ENCODE data around the gene CYB5R3. TPM values are rescaled to one million over a fixed set of nuclear protein-coding genes. Genes with fewer than 3 reads are reported as not detected.

The CYB5R3 gene
- total RNA-seq (2014; rRNA removed; shearing (Covaris generic)), result 314 and 378 TPM in 2 replicates
- polyA plus RNA-seq (2016; fragmentation: Nextera tagmentation; extraction: Ambion mirVana), result 907 and 950 TPM in 2 replicates

DNA sequence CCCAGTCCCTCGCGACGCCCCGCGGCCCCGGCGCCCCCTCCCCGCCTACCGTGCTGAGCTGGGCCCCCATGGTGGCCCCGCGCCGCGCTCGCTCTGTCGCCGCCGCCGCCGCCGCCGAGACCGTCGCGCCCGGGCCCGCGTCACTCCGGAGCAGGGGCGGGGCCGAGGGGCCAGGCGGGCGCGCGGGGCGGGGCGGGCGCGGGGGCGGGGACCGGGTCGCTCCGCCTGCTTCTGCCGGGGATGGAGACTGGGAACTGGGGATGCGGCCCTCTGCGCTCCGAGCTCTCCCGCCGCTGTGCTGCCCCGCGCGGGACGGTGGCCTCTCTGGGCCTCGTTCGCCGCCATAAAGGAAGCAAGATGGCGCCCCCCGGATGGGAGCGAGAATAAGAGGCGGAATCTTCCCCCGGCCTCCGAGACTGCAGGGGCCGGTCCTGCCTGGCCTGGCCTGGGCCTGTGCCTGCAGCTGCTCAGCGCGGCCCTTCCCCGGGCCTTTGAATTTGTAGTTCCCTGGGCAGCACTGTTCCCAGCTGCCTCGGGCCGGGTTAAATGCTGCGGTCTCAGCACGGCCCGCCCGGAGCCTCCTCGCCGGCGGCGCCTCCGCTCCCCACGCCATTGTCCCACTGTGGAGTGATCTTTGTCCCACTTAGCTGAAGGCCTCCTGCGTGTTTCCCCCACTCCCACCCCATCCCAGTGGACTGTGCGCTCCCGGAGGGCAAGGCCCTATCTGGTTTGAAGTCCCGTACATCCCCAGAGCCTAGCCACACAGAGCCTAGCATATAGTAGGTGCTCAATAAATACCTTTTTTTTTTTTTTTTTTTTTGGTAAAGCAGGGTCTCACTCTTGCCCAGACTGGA lies at the start of gene CYB5R3:
Gene CYB5R3, minus strand, starts transcription at position 147 of the 854 bp plus-strand sequence. Its CDS starts 77 bp downstream, at position 70.
- H2AFZ ChIP-seq, result peak within 1 kb of the TSS; percentile 73
- H3K4me3 ChIP-seq, result peak within 1 kb of the TSS; percentile 99
- H4K20me1 ChIP-seq (ENCODE audit: insufficient read depth), result no peaks in the 10 kb centered on the region
- H3K9ac ChIP-seq, result peak within 1 kb of the TSS; percentile 99
- no peaks in the 10 kb centered on the region for H3K9me3 ChIP-seq (ENCODE audit: low read depth)
- peaks cover 32% of the 10 kb centered on the region for H3K4me1 ChIP-seq (ENCODE audit: insufficient read depth)
- peak within 1 kb of the TSS; percentile 87 for H3K4me2 ChIP-seq (ENCODE audit: unreplicated experiment)
- TF ChIP-seq EZH2phosphoT487 (IDR thresholded peaks at IDR 0.05; ENCODE audit: insufficient read depth, low read depth) (no peak), EZH2 (IDR thresholded peaks at IDR 0.05; ENCODE audit: insufficient read depth, poor library complexity, severe bottlenecking) (no peak)
- peak; percentile 95 for DNase-seq
- peaks cover 7% of the 10 kb centered on the region; the same call in 1 of the 2 replicates for H3F3A ChIP-seq (ENCODE audit: insufficient read depth)
- no peaks in the 10 kb centered on the region for H3K36me3 ChIP-seq (ENCODE audit: low read depth)
- H3K79me2 ChIP-seq (ENCODE audit: insufficient read depth), result peaks cover 52% of the 10 kb centered on the region
- no peaks in the 10 kb centered on the region for H3K9me2 ChIP-seq (ENCODE audit: insufficient read depth)
- in situ Hi-C loops (cut with MboI), result no loop called here
- no peaks in the 10 kb centered on the region for H3K27me3 ChIP-seq (replicated peaks; ENCODE audit: insufficient read depth)
- 10 to 18% methylated on average over 24 to 44 of the region's 81 CpGs for WGBS, 2 experiments (ENCODE audit: low coverage in 1 of 2, low lambda C conversion rate in 2 of 2, missing lambda C conversion rate in 2 of 2)
- peak within 1 kb of the TSS; percentile 94 for H3K27ac ChIP-seq

- Histone ChIP-seq H4K20me1 (ENCODE audit: insufficient read depth) (no peaks in the 10 kb centered on the region), H3K36me3 (ENCODE audit: low read depth) (no peaks in the 10 kb centered on the region), H2AFZ (no peak overlapping the region), H3K4me1 (ENCODE audit: insufficient read depth) (peaks cover 15% of the 10 kb centered on the region; the same call in 1 of the 2 replicates), H3K9ac (no peak overlapping the region), H3K9me2 (ENCODE audit: insufficient read depth) (no peaks in the 10 kb centered on the region), H3K79me2 (ENCODE audit: insufficient read depth) (0 out of 2 replicates have a peak, but pooled peaks cover 10% of the 10 kb centered on the region), H3K27me3 (replicated peaks; ENCODE audit: insufficient read depth) (no peaks in the 10 kb centered on the region), H3K4me2 (ENCODE audit: unreplicated experiment) (no peak overlapping the region), H3K4me3 (no peak overlapping the region), H3F3A (ENCODE audit: insufficient read depth) (peaks cover 6% of the 10 kb centered on the region; the same call in 1 of the 2 replicates), H3K9me3 (ENCODE audit: low read depth) (no peaks in the 10 kb centered on the region), H3K27ac (no peak overlapping the region)
- in situ Hi-C loops (cut with MboI), result no loop called here
- 16 to 24% methylated on average over 16 of the region's 16 CpGs for WGBS, 2 experiments (ENCODE audit: low coverage in 1 of 2, low lambda C conversion rate in 2 of 2, missing lambda C conversion rate in 2 of 2)
- DNase-seq, result peak; percentile 77
- TF ChIP-seq EZH2phosphoT487 (IDR thresholded peaks at IDR 0.05; ENCODE audit: insufficient read depth, low read depth) (no peak), EZH2 (IDR thresholded peaks at IDR 0.05; ENCODE audit: insufficient read depth, poor library complexity, severe bottlenecking) (no peak)
Measured at GRCh38 chr22:42697542-42698013, 48.4 kb upstream of the CYB5R3 start.

- H3K9ac ChIP-seq, result no peak overlapping the region
- H4K20me1 ChIP-seq (ENCODE audit: insufficient read depth), result no peaks in the 10 kb centered on the region
- in situ Hi-C loops (cut with MboI), result no loop called here
- DNase-seq, result no peak
- no peaks in the 10 kb centered on the region for H3K9me2 ChIP-seq (ENCODE audit: insufficient read depth)
- peaks cover 6% of the 10 kb centered on the region; the same call in 1 of the 2 replicates for H3F3A ChIP-seq (ENCODE audit: insufficient read depth)
- 0 out of 2 replicates have a peak, but pooled peaks cover 10% of the 10 kb centered on the region for H3K79me2 ChIP-seq (ENCODE audit: insufficient read depth)
- no peaks in the 10 kb centered on the region for H3K36me3 ChIP-seq (ENCODE audit: low read depth)
- TF ChIP-seq EZH2phosphoT487 (IDR thresholded peaks at IDR 0.05; ENCODE audit: insufficient read depth, low read depth) (no peak), EZH2 (IDR thresholded peaks at IDR 0.05; ENCODE audit: insufficient read depth, poor library complexity, severe bottlenecking) (no peak)
- H2AFZ ChIP-seq, result no peak overlapping the region
- H3K27ac ChIP-seq, result no peak overlapping the region
- H3K4me3 ChIP-seq, result no peak overlapping the region
- no peaks in the 10 kb centered on the region for H3K27me3 ChIP-seq (replicated peaks; ENCODE audit: insufficient read depth)
- WGBS, 2 experiments (ENCODE audit: low coverage in 1 of 2, low lambda C conversion rate in 2 of 2, missing lambda C conversion rate in 2 of 2), result 89% methylated on average over 10 of the region's 10 CpGs
- no peaks in the 10 kb centered on the region for H3K9me3 ChIP-seq (ENCODE audit: low read depth)
- H3K4me2 ChIP-seq (ENCODE audit: unreplicated experiment), result no peak overlapping the region
- peaks cover 15% of the 10 kb centered on the region; the same call in 1 of the 2 replicates for H3K4me1 ChIP-seq (ENCODE audit: insufficient read depth)
Measured at GRCh38 chr22:42696331-42696967, 47.3 kb upstream of the CYB5R3 start.

DNA sequence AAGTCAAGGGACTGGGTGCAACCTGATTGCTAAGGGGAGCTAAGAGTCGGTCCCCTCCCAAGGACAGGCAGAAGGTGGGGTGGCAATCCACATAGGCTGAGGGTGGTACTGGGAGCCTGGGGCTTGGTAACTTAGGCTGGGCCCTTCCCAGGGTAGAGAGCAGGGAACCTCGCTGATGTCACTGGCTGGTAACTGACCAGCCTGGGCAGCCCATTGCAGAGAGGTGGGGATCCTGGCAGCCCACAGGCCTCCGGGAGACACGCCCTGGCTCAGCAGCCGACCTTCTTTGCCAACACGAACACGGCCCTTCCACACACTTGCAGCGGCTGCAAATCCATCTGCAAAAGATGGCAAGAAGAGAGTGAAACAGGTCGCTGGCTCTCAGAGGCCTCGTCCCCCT lies 46.1 kb upstream of the CYB5R3 start:
- no peak overlapping the region for H2AFZ ChIP-seq
- no peaks in the 10 kb centered on the region for H3K36me3 ChIP-seq (ENCODE audit: low read depth)
- DNase-seq, result peak; percentile 14
- in situ Hi-C loops (cut with MboI), result no loop called here
- no peaks in the 10 kb centered on the region for H3K9me3 ChIP-seq (ENCODE audit: low read depth)
- peaks cover 6% of the 10 kb centered on the region; the same call in 1 of the 2 replicates for H3F3A ChIP-seq (ENCODE audit: insufficient read depth)
- H3K4me2 ChIP-seq (ENCODE audit: unreplicated experiment), result no peak overlapping the region
- no peaks in the 10 kb centered on the region for H3K27me3 ChIP-seq (replicated peaks; ENCODE audit: insufficient read depth)
- no peaks in the 10 kb centered on the region for H3K9me2 ChIP-seq (ENCODE audit: insufficient read depth)
- no peak overlapping the region for H3K4me3 ChIP-seq
- no peaks in the 10 kb centered on the region for H4K20me1 ChIP-seq (ENCODE audit: insufficient read depth)
- TF ChIP-seq EZH2phosphoT487 (IDR thresholded peaks at IDR 0.05; ENCODE audit: insufficient read depth, low read depth), result no peak
- no peak for TF ChIP-seq EZH2 (IDR thresholded peaks at IDR 0.05; ENCODE audit: insufficient read depth, poor library complexity, severe bottlenecking)
- peaks cover 15% of the 10 kb centered on the region; the same call in 1 of the 2 replicates for H3K4me1 ChIP-seq (ENCODE audit: insufficient read depth)
- 0 out of 2 replicates have a peak, but pooled peaks cover 1% of the 10 kb centered on the region for H3K79me2 ChIP-seq (ENCODE audit: insufficient read depth)
- WGBS, 2 experiments (ENCODE audit: low coverage in 1 of 2, low lambda C conversion rate in 2 of 2, missing lambda C conversion rate in 2 of 2), result 38 to 46% methylated on average over 9 to 10 of the region's 10 CpGs
- no peak overlapping the region for H3K27ac ChIP-seq
- H3K9ac ChIP-seq, result no peak overlapping the region
